ENCODE results near the gene UTP18.
"Not testable (repeated sequence)": the region's sequence is repeated elsewhere in the genome, so short reads cannot be mapped to it uniquely, and the experiment has no call there.

- TF ChIP-seq CTCF (IDR thresholded peaks at IDR 0.05; ENCODE audit: poor library complexity); EZH2 (IDR thresholded peaks at IDR 0.05; ENCODE audit: borderline replicate concordance): not testable (repeated sequence)
Measured at GRCh38 chr17:51294338-51294737, 34.0 kb downstream of the UTP18 start.

All from hepatocyte (in vitro differentiated cells).